ENCODE measurements around the gene EIF4G3.
"Not testable (repeated sequence)": the region's sequence is repeated elsewhere in the genome, so short reads cannot be mapped to it uniquely, and the experiment has no call there.

The EIF4G3 gene

DNA sequence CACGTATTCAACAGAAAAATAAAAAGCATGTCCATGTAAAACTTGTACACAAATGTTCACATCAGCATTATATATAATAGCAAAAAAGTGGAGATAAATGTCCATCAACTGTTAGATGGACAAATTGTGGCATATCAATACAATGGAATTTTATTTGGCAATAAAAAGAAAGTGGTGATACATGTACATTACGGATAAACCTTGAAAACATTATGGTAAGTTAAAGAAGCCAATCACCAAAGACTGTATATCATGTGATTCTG, 76.9 kb downstream of the EIF4G3 start:
- no peak for DNase-seq

DNA sequence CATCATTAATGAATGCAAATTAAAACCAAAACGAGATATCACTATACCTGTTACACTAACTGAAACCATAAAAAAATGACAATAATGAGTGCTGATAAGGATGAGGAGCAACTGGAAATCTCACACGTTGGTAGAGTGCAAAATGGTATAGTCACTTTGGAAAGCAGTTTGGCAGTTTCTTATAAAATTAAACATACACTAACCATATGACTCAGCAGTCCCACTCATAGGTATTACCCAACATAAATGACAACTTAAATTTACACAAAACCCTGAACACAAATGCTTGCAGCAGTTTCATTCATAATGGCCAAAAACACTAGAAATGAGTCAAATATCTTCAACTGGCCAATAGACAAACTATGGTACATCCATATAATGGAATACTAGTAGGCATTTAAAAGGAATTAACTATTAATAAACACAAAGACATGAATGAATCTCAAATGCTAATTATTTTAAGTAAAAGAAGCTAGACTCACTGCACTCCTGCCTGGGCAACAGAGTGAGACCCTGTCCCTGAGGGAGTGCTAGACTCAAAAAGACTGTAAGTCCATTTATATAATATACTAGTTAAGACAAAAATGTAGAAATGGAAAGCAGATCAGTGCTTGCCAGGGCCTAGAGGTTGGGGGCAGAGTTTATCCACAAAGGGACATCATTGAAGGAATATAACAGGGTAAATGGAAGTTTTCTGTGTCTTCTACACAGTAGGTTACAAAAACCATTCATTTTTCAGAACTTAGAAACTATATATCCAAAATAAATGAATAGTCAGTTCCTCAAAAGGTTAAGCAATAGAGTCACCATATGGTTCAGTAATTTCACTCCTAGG, 77.4 kb downstream of the EIF4G3 start:
- no peak for DNase-seq

DNA sequence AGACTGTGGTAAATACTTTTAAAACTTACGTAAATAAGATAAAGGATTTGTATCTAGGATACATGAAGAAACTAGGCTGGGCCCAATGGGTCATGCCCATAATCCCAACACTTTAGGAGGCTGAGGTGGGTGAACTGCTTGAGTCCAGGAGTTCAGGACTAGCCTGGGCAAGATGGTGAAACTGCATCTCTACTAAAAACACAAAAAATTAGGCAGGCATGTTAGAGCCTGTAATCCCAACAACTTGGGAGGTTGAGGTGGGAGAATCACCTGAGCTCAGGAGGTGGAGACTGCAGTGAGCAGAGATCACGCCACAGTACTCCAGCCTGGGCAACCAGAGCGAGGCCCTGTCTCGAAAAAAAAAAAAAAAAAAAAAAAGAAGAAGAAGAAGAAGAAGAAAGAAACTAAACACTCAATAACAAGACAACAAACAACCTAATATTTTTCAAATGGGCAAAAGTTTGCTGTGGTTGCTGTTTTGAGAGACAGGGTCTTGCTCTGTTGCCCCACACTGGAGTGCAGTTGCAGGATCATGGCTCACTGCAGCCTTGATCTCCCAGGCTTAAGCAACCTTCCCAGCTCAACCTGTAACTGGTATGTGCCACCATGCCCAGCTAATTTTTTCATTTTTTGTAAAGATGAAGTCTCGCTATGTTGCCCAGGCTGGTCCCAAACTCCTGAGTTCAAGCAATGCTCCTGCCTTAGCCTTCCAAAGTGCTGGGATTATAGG, 78.3 kb downstream of the EIF4G3 start:
- DNase-seq, result no peak

DNA sequence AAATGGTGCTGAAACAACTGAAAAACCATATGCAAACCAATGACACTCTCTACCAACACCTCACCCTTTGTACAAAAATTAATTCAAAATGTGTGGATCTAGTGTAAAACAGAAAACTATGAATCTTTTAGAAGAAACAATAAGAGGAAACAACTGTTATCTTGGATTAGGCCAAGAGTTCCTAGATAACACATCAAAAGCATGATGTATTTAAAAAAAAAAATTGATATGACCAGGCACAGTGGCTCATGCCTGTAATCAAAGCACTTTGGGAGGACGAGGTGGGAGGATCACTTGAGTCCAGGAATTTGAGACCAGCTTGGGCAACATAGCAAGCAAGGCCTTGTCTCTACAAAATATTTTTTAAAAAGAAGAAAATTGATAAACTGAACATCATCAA, 79.0 kb downstream of the EIF4G3 start:
- DNase-seq, result no peak

DNA sequence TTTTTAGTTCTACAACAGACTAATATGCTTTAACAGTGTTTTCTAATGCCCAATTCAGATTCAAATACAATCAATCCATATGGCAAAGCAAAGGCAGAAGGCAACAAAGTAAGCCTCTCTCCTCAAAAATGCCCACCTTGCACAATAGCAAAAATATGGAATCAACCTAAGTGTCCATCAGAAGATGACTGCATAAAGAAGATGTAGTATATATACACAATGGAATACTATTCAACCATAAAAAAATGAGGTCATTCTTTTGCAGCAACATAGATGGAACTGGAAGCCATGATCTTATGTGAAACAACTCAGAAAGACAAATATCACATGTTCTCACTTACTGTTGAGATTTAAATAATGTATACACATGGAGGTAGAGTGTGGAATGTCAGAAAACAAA, 80.7 kb downstream of the EIF4G3 start:
- no peak for DNase-seq

DNA sequence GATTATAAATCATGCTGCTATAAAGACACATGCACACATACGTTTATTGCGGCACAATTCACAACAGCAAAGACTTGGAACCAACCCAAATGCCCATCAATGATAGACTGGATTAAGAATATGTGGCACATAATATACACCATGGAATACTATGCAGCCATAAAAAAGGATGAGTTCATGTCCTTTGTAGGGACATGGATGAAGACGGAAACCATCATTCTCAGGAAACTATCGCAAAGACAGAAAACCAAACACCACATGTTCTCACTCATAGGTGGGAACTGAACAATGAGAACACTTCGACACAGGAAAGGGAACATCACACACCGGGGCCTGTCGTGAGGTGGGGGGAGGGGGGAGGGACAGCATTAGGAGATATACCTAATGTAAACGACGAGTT, 82.4 kb downstream of the EIF4G3 start:
- DNase-seq, result not testable (repeated sequence)

DNA sequence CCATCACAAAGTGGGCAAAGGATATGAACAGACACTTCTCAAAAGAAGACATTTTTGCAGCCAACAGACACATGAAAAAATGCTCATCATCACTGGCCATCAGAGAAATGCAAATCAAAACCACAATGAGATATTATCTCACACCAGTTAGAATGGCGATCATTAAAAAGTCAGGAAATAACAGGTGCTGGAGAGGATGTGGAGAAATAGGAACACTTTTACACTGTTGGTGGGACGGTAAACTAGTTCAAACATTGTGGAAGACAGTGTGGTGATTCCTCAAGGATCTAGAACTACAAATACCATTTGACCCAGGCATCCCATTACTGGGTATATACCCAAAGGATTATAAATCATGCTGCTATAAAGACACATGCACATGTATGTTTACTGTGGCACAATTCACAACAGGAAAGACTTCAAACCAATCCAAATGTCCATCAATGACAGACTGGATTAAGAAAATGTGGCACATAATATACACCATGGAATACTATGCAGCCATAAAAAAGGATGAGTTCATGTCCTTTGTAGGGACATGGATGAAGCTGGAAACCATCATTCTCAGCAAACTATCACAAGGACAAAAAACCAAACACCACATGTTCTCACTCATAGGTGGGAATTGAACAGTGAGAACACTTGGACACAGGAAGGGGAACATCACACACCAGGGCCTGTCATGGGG, 83.3 kb downstream of the EIF4G3 start:
- not testable (repeated sequence) for DNase-seq

DNA sequence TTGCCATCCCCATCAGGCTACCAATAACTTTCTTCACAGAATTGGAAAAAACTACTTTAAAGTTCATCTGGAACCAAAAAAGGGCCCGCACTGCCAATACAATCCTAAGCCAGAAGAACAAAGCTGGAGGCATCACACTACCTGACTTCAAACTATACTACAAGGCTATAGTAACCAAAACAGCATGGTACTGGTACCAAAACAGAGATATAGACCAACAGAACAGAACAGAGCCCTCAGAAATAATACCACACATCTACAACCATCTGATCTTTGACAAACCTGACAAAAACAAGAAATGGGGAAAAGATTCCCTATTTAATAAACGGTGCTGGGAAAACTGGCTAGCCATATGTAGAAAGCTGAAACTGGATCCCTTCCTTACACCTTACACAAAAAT, 84.2 kb downstream of the EIF4G3 start:
- not testable (repeated sequence) for DNase-seq

DNA sequence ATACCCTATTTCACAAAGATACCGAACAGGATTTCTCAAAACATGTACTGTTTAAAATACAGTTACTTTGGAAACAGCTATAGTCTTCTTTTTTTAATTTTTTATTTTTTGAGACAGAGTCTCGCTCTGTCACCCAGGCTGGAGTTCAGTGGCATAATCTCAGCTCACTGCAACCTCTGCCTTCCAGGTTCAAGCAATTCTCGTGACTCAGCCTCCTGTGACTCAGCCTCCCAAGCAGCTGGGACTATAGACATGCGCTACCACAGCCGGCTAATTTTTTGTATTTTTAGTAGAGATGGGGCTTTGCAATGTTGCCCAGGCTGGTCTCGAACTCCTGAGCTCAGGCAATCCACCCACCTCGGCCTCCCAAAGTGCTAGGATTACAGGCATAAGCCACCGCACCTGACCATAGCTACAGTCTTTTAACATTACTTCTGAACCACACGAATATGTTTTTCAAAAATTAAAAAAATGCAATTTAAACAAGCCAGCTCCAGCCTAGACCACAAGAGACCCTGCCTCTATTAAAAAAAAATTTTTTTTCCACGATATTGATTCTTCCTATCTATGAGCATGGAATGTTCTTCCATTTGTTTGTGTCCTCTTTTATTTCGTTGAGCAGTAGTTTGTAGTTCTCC, 85.5 kb downstream of the EIF4G3 start:
- not testable (repeated sequence) for DNase-seq

DNA sequence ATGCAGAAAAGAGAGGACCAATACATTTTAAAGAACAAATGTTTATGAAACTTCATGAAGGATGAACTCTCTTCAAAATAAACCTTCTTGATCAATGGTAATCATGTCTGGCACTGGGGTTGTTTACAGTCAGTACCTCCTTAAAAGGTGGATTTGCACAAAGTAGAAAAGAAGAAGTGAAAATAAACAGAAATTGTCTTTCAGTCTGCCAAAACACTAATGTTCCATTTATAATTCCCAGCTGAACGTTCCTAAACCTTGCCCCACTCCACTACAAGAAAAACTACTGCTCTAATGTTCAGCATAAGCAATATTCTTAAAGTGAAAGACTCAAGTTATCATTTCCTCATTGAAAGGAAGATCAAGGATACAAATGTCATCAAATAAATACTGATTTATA, 86.2 kb downstream of the EIF4G3 start:
- DNase-seq, result no peak

DNA sequence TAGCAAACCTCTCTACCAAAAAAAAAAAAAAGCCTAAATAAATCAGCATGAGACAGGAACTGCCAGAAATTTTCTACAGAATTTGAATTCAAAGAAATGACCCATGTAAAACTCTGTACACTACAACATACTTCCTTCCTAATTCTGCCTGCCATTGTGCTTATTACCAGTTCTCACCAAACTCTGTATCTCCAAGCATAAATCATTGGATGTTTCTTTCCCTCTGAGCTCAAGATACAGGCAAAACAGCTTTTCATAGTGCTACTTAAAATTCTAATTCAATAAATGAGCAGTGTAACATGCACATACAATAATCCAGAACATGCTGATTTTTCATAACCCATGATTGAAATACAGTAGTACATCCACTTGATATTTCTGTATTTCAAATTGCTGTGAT, 87.0 kb downstream of the EIF4G3 start:
- DNase-seq, result no peak

DNA sequence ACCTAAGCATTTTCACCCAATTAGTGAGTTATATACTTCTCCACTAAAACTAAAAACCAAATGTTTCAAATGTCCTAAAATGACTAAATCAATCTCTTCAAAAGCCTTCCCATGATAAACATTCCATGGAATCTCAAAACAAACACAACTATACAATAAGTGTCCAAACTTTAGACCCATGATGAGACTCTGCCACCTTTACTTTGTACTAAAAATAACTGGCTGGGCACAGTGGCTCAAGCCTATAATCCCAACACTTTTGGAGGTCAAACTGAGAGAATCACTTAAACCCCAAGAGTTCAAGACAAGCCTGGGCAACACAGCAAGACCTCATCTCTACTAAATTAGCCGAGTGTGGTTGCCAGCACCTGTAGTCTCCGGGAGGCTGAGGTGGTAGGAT, 87.4 kb downstream of the EIF4G3 start:
- DNase-seq, result no peak

DNA sequence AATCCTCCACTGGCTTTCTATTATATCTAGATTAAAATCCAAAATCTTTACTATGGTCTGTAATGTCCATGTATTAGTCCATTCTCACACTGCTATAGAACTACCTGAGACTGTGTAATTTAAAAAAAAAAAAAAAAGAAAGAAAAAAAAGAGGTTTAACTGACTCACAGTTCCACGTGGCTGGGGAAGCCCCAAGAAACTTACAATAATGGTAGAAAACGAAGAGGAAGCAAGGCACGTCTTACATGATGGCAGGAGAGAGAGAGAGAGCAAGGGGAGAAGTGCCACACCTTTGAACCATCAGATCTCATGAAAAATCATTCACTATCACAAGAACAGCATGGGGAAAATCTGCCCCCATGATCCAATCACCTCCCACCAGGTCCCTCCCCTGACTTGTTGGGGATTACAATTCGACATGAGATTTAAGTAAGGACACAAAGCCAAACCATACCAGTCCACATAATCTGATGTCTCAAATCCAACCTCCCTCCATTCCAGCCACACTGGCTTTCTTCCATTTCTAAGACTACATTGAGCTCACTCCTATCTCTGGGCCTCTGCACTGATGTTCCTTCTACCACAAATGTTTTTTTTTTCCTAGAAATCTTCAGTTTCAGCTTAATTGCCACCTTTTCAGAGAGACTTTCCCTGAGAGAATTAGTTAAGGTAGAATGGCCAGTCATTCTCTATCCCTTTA, 92.4 kb downstream of the EIF4G3 start:
- no peak for DNase-seq

DNA sequence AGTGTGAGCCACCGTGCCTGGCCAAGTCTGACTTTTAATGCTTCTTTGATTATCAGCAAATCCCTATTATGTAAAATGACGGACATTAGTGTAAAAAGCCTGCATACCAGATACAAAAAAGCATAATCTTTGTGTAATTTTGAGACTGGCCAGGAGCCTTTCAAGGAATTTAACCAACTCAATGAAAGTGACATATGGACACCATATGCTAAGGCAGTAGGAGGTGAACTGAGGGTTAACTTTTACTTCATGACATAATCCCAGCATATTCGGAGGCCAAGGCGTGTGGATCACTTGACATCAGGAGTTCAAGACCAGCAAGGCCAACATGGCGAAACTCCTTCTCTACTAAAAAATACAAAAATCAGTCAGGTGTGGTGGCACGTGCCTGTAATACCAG, 94.6 kb downstream of the EIF4G3 start:
- no peak for DNase-seq

DNA sequence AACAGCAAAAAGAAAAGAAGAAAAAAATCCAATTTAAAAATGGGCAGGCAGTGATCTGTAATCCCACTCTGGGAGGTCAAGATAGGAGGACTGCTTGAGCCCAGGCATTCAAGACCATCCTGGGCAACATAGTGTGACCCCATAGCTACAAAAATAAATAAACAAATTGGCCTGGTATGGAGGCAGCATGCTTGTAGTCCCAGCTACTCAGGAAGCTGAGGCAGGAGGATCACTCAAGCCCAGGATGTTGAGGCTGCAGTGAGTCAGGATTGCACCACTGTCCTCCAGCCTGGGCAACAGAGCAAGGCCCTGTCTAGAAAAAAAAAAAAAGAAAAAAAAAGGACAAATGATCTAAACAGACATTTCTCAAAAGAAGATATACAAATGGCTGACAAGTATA, 99.6 kb downstream of the EIF4G3 start:
- no peak for DNase-seq

DNA sequence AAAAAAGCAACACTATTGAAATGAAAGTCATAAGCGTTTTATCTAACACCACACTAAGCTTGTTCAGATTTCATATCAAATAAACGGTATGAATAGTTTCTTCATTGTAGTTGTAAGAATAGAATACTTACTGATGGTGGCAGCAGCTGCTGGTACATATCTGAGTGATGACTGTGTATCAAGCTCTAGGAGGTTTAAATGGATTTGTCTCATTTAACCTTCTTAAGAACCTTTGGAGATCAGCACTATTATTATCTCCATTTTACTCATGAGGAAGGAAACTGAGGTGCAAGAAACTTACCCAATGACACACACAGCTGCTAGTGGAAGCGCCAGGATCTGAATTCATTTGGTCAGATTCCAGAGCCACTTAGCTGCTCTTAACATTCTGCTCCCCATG, 104.0 kb downstream of the EIF4G3 start:
- no peak for DNase-seq

DNA sequence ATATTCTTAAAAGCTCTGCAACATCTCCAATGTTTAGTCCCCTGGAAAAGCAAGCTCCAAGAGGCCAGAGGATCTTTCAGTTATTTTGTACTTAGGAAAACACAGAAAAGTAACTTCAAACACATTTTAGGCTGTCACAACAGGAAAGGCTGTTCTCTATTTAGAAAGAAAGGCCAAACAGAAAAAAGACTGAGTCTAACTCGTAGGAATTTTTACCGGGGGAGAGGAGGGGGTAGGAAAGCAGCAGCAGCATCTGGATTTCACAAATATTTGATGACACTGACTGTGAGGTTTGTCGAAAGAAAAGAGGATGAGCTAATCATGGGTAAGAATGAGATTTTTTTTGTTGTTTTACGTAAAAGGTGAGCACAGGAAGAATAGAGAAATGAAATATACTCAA, 107.1 kb downstream of the EIF4G3 start:
- no peak for DNase-seq

DNA sequence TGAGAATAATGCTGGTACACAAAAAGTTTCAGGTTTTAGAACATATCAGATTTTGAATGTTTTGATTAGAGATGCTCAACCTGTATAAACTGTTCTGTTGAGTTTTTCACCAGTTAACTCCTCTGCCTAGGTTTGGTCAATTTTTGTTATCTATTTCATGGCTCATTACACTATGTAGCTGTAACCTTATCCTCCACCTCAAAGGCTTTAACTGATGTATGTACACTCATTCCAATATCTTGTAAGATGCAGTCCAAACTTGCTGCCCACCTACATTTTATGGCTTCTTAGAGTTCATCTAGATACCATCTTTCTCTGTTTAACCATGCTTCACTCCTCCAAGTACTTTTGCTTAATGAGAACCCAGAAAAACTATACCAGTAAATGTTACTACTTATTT, 107.8 kb downstream of the EIF4G3 start:
- no peak for DNase-seq

DNA sequence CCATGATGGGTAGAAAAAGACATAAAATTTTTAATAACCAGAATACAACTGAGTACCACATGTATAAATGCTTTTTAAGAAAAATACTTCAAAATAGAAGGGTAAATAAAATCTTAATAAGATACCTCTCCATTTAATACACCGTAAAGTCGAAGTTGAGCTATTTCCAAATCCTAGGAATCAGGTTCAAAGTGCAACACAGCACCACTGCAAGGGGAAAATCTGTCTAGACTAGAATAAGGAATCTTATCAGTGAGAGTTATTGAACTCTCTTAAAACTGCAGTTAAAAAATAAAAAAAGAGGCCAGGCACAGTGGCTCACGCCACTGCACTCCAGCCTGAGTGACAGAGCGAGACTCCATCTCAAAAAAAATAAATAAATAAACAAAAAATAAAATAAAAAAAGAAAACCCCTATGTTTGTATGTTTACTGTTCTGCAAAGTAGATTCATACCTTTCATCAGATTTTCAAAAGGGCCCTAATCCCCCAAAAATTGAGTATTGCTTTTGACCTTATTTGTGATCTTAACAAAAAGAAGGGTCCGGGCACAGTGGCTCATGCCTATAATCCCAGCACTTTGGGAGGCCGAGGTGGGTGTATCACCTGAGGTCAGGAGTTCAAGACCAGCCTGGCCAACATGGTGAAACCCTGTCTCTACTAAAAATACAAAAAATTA, 109.0 kb downstream of the EIF4G3 start:
- DNase-seq, result no peak

DNA sequence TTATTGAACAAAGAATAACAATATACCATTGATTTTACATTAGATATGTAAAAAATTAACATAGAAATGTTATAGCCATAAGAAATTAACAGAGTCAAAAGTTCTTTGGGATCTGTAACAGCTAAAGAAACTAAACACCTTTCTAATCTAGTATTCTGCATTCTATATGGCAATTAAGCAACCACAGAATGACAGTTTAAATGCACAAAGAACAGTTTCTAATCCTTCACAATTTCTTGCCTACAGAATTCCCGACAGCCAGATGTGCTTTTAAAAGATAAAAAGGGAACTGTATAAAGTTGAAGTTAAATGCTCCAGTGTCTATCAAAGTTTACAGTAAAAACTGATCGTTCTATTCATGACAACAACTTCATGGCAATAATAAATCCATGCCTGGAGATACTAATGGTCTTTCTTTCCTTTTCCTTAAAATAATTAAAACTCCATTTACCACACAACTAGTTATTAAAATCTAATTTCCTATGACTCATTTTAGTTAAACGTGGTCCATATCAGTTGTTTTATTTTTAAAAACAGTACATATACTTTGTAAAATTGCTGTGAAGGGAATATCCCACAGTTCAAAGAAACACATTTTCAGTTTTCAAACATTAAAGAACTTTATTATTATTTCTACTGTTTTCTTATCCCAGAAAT, 110.2 kb downstream of the EIF4G3 start:
- DNase-seq, result no peak

DNA sequence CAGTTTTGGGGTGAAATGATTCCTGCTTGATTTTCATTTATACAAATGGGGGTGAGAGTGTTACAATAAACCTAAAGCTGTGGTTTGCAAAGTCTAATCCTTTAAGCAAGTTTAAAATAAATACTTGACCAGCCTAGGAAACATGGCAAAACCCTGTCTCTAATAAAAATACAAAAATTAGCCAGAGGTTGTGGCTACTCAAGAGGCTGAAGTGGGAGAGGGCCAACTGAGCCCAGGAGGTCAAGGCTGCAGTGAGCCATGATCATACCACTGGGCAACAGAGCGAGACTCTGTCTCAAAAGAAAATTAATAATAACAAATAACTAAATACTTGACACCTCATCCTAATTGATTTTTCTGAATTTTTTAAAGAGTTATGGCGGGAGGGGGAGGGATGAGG, 110.8 kb downstream of the EIF4G3 start:
- DNase-seq, result no peak

DNA sequence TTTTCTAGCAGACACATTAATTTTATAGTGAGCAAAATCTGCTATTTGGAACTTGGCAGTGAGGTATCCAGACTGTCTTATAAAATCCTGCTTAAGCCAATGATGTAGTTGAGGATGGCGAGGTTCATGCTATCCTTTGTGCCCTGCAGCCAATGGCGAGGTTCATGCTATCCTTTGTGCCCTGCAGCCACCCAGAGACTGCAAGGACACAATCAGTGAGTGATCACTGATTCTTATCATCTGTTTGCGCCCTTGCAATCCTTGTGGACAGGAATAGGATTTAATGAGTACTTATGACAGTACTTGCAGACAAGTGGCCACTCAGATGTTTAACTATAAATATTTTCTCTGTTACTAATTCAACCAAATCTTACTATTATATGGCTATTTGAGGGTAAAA, 112.6 kb downstream of the EIF4G3 start:
- no peak for DNase-seq
